Measurements from ENCODE around the gene NEK11.

The NEK11 gene

GRCh38 chr3:131082871-131083863 is 56.5 kb downstream of the NEK11 start:
- Histone ChIP-seq H3K9me3 (ENCODE audit: severe bottlenecking) (no peaks in the 10 kb centered on the region), H3K27ac (ENCODE audit: poor library complexity, severe bottlenecking) (no peak overlapping the region), H3K27me3 (ENCODE audit: insufficient read depth, poor library complexity, severe bottlenecking) (no peaks in the 10 kb centered on the region), H3K36me3 (ENCODE audit: low read depth) (no peaks in the 10 kb centered on the region), H3K4me1 (ENCODE audit: insufficient read depth, poor library complexity, severe bottlenecking) (no peaks in the 10 kb centered on the region), H3K4me3 (ENCODE audit: severe bottlenecking) (no peak overlapping the region)
- ATAC-seq (ENCODE audit: low read depth), result no peak
- no peak for TF ChIP-seq CTCF (IDR thresholded peaks at IDR 0.05; ENCODE audit: poor library complexity, severe bottlenecking)
- no peak for DNase-seq (ENCODE audit: low spot score)

- Histone ChIP-seq H3K27me3 (ENCODE audit: insufficient read depth, poor library complexity, severe bottlenecking) (no peaks in the 10 kb centered on the region), H3K4me1 (ENCODE audit: insufficient read depth, poor library complexity, severe bottlenecking) (no peaks in the 10 kb centered on the region), H3K4me3 (ENCODE audit: severe bottlenecking) (no peak overlapping the region), H3K9me3 (ENCODE audit: severe bottlenecking) (no peaks in the 10 kb centered on the region), H3K27ac (ENCODE audit: poor library complexity, severe bottlenecking) (no peak overlapping the region), H3K36me3 (ENCODE audit: low read depth) (no peaks in the 10 kb centered on the region)
- no peak for TF ChIP-seq CTCF (IDR thresholded peaks at IDR 0.05; ENCODE audit: poor library complexity, severe bottlenecking)
- DNase-seq (ENCODE audit: low spot score) (no peak), ATAC-seq (ENCODE audit: low read depth) (peak; percentile 64; the same call in 2 of the 3 replicates)
Observed at GRCh38 chr3:131091768-131092167, 65.1 kb downstream of the NEK11 start.

GRCh38 chr3:131107637-131108433 is 81.2 kb downstream of the NEK11 start:
- Histone ChIP-seq H3K36me3 (ENCODE audit: low read depth) (peaks cover 5% of the 10 kb centered on the region; the same call in 1 of the 2 replicates), H3K4me3 (ENCODE audit: severe bottlenecking) (no peak overlapping the region), H3K9me3 (ENCODE audit: severe bottlenecking) (no peaks in the 10 kb centered on the region), H3K27ac (ENCODE audit: poor library complexity, severe bottlenecking) (peak overlapping the region; percentile 56), H3K4me1 (ENCODE audit: insufficient read depth, poor library complexity, severe bottlenecking) (peaks cover 36% of the 10 kb centered on the region), H3K27me3 (ENCODE audit: insufficient read depth, poor library complexity, severe bottlenecking) (no peaks in the 10 kb centered on the region)
- ATAC-seq (ENCODE audit: low read depth), result peak; percentile 72
- no peak for DNase-seq (ENCODE audit: low spot score)
- TF ChIP-seq CTCF (IDR thresholded peaks at IDR 0.05; ENCODE audit: poor library complexity, severe bottlenecking), result no peak

- DNase-seq (ENCODE audit: low spot score) (no peak), ATAC-seq (ENCODE audit: low read depth) (no peak)
- Histone ChIP-seq H3K9me3 (ENCODE audit: severe bottlenecking) (no peaks in the 10 kb centered on the region), H3K27me3 (ENCODE audit: insufficient read depth, poor library complexity, severe bottlenecking) (no peaks in the 10 kb centered on the region), H3K4me1 (ENCODE audit: insufficient read depth, poor library complexity, severe bottlenecking) (peaks cover 36% of the 10 kb centered on the region), H3K4me3 (ENCODE audit: severe bottlenecking) (no peak overlapping the region), H3K27ac (ENCODE audit: poor library complexity, severe bottlenecking) (peak overlapping the region; percentile 56), H3K36me3 (ENCODE audit: low read depth) (peaks cover 5% of the 10 kb centered on the region; the same call in 1 of the 2 replicates)
- TF ChIP-seq CTCF (IDR thresholded peaks at IDR 0.05; ENCODE audit: poor library complexity, severe bottlenecking), result no peak
Observed at GRCh38 chr3:131109156-131109555, 82.5 kb downstream of the NEK11 start.

Measured in RWPE2 (cell line).